GM12864 (cell line): ENCODE results near the gene SMARCE1.

Experiments used
- DNase-seq: peaks from one replicate; pipeline ENCODE4 v3.0.0-alpha.2; 2011; ENCODE audit warnings: low read depth
- H3K4me3 ChIP-seq: 2 replicates; pipeline ENCODE4 v1.5.1; 2011; ENCODE audit warnings: mild to moderate bottlenecking, low read depth, low read length, control low read depth
- CTCF ChIP-seq: IDR thresholded peaks from 2 replicates; pipeline ENCODE4 v1.5.1; 2011; ENCODE audit warnings: low read depth, mild to moderate bottlenecking, moderate library complexity, low read length, control low read depth, inconsistent platforms; ENCODE audit errors: missing control alignments

Gene SMARCE1

GRCh38 chr17:40680998-40681397 is 33.4 kb upstream of the SMARCE1 start:
- H3K4me3 ChIP-seq: no peak overlapping the region
- DNase-seq: no peak
- no peak for TF ChIP-seq CTCF

- no peak overlapping the region for H3K4me3 ChIP-seq
- TF ChIP-seq CTCF: no peak
- no peak for DNase-seq
Measured at GRCh38 chr17:40679523-40679907, 31.9 kb upstream of the SMARCE1 start.

GRCh38 chr17:40678902-40679522 is 31.4 kb upstream of the SMARCE1 start:
- no peak overlapping the region for H3K4me3 ChIP-seq
- no peak for DNase-seq
- TF ChIP-seq CTCF: no peak

- no peak for DNase-seq
- TF ChIP-seq CTCF: no peak
- no peak overlapping the region for H3K4me3 ChIP-seq
Measured at GRCh38 chr17:40675905-40676304, 28.3 kb upstream of the SMARCE1 start.

- no peak for DNase-seq
- no peak for TF ChIP-seq CTCF
- no peak overlapping the region for H3K4me3 ChIP-seq
Measured at GRCh38 chr17:40672654-40673053, 25.0 kb upstream of the SMARCE1 start.

- no peak overlapping the region for H3K4me3 ChIP-seq
- TF ChIP-seq CTCF: no peak
- no peak for DNase-seq
Measured at GRCh38 chr17:40671282-40671681, 23.7 kb upstream of the SMARCE1 start.

GRCh38 chr17:40666331-40666730 is 18.7 kb upstream of the SMARCE1 start:
- no peak for DNase-seq
- TF ChIP-seq CTCF: no peak
- H3K4me3 ChIP-seq: no peak overlapping the region
